PC-3 (cell line): ENCODE data around the gene PCDH9.

Experiments
- EZH2 ChIP-seq: fragments of 300-600 bp; sonication (generic); IDR thresholded peaks from one replicate; pipeline ENCODE4 v1.6.1; 2017; ENCODE audit warnings: antibody characterized with exemption, mild to moderate bottlenecking, low read length; ENCODE audit not compliant: unreplicated experiment
- EZH2phosphoT487 ChIP-seq: fragments of 300-600 bp; sonication (generic); IDR thresholded peaks from 2 replicates; pipeline ENCODE4 v1.6.1; 2018; ENCODE audit warnings: mild to moderate bottlenecking, antibody characterized with exemption, low read length, borderline replicate concordance
- TF ChIP-seq, protein P1 (sequence below): fragments of 300-600 bp; sonication (generic); conservative IDR thresholded peaks from 2 replicates; pipeline ENCODE4 v1.5.1; 2017; ENCODE audit warnings: antibody characterized with exemption, low read depth, mild to moderate bottlenecking, low read length

DNA sequence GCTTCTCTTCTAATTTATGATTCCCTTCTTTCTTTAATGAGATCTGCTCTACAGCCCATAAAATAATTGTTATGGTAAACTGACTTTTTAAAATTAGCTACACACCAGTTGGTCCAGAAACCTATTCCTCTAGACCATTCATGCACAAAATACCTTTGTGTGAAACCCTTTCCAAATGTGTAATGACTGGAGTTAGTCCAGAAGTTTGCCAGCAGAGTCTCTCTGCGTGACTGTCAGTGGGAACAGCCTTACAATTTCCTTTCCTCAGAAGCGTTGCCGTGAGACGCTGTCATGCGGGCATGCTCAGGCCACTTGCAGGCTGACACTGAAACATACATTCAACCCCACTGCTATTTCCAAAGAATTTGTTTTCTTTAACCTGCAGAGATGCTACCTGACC lies 965.2 kb downstream of the PCDH9 start:
- TF ChIP-seq, protein P1, sequence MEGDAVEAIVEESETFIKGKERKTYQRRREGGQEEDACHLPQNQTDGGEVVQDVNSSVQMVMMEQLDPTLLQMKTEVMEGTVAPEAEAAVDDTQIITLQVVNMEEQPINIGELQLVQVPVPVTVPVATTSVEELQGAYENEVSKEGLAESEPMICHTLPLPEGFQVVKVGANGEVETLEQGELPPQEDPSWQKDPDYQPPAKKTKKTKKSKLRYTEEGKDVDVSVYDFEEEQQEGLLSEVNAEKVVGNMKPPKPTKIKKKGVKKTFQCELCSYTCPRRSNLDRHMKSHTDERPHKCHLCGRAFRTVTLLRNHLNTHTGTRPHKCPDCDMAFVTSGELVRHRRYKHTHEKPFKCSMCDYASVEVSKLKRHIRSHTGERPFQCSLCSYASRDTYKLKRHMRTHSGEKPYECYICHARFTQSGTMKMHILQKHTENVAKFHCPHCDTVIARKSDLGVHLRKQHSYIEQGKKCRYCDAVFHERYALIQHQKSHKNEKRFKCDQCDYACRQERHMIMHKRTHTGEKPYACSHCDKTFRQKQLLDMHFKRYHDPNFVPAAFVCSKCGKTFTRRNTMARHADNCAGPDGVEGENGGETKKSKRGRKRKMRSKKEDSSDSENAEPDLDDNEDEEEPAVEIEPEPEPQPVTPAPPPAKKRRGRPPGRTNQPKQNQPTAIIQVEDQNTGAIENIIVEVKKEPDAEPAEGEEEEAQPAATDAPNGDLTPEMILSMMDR, result no peak
- TF ChIP-seq EZH2phosphoT487 (no peak), EZH2 (no peak)
